HG02759 (cell line): ENCODE measurements around the gene ASIC1.

Experiments
- ATAC-seq: cut with Tn5 transposase; IDR thresholded peaks from one replicate; pipeline ENCODE4 v1.9.1; 2021; ENCODE audit warnings: mild to moderate bottlenecking, moderate library complexity; ENCODE audit not compliant: unreplicated experiment

ASIC1 gene

DNA sequence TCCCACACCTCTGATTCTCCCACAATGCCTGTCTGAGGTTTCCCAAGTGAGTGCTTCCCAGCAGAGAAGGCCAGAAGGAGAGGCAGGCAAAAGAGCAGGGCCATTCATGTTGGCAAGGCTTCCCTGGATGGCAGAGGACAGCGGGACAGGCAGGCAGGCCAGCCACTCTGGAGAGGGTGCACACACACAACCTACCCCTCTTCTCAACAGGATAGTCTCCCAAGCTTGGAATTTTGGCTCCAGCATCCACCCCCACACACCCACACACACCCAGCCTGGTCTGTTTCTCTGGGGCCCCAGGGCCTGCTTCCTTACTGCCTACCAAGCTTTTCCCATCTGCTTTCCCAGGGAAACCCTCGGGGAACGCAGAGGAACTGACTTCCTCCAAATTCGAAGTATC lies 16.7 kb upstream of the ASIC1 start:
- no peak for ATAC-seq

DNA sequence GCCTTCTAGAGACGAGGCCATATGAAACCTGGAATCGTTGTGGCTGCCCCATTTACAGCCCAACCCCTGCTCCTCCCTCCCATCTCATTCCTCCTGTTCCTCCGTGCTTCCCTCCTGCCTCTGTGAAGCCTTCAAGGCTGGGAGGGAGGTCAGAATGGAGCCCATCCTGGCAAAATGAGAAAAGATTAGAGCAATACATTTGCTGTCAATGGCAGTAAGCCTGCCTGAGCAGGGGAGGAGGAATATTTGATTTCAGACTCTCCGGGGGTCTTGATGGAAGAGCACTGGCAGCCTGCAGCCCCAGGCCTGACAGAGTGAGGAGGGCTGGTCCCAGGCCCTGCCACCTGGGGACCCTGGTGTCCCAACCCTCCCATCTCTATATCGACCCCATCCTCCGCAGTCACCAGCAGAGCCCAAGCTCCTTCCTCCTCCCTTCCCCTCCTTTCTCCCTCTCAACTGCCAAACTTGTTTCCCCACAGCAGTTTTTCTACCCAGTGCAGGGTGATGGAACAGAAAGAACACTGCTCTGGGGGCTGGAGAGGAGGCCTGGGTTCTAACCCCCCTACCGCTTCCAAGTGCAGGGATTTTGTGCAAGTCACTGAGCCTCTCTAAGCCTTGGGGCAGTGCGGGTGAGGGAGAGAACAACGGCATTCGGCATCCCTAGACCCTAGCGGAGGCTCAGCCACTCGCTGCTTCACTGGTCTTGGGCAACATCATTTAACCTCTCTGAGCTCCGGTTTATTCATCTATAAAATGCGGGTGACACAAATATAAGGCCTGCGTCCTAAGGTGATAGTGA lies 16.1 kb upstream of the ASIC1 start:
- no peak for ATAC-seq

DNA sequence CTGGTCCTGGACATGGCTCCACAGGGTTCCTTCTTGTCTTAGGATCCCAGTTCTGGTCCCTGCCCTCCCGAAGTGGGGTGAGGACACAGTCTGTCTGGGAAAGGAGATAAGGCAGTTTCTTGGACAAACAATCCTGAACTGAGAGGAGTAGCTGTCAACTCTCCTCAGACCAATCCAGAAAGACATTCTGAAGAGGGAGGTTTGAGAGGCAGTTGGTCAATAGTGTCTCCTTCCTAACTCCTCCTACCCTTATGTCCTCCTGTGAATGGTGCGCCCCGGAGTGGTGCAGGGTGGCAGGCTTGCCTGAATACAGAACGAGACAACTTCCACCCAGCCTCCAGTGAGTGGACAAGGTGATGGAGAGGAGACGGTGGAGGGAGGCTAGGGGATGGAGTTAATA lies 15.4 kb upstream of the ASIC1 start:
- no peak for ATAC-seq

DNA sequence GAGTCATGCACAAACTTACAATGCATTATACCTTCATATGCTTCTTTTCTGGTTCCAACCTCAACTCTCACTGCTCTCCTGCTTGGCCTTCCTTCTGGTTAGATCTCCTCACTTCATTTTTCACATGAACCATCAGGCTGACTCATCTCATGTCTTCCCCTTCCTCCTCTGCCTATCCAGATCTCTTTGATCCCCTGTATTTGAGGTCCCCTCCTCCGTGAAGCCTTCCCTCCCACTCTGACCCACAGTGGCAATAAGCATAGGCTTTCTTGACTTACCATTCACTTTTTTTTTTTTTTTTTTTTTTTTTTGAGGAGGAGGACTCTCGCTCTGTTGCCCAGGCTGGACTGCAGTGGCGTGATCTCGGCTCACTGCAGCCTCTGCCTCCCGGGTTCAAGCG lies 14.7 kb upstream of the ASIC1 start:
- no peak for ATAC-seq

DNA sequence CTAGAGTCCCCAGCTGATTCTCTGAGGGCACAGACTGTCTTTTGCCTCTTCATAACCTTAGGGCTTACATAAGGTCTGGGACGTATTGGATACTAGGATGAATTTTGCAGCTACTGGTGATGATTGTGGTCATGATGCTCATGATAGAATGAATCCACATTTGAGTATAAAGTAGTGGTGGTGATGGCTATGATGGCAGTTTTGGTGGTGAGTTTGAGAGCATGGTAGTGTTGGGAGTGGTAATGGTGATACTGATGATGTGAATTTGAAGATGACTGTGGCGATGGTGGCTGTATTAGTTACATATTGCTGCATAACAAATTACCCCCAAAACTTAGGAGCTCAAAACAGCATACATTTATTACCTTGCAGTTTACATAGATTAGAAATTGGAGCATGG lies 14.1 kb upstream of the ASIC1 start:
- no peak for ATAC-seq

DNA sequence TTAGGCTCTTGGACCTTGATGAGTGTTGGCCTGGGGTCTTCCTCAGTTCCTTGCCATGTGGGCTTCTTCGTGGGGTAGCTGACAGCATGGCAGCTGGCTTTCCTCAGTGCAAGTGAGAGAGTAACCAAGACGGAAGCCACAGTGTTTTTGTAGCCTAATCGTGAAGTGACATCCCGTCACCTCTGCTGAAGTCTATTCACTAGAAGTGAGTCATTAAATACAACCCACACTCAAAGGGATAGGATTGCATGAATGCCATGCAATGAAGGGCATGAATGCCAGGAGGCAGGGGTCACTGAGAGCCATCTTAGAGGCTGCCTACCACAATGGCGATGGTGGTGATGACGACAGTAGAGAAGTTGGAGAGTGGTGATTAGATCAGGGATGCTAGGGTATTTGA lies 13.5 kb upstream of the ASIC1 start:
- ATAC-seq = no peak

DNA sequence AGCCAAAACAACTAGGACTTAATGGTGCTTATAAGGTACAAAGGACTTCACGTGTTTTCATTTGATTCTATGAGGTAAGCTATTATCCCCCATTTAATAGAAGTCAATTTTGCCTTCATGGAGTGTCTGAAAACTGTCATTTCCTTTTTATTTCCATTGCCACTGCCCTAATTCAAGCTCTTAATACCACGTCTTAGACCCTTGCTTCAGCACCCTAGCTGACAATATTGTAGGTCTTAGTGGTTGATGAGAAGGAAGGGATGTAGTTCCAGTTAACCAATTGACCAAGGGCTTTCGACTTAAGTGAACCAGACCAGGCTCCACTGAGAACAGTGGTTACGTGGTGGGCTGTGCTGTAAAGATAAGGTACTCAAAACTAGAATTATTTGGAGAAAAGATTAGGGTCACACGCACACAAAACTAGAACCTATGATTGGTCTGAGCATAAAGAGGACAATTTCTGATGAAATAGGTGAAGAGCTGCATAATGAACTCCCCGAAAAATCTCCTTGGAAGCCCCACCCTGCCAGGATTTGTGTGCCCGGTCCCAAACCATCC lies 9.6 kb upstream of the ASIC1 start:
- no peak for ATAC-seq

DNA sequence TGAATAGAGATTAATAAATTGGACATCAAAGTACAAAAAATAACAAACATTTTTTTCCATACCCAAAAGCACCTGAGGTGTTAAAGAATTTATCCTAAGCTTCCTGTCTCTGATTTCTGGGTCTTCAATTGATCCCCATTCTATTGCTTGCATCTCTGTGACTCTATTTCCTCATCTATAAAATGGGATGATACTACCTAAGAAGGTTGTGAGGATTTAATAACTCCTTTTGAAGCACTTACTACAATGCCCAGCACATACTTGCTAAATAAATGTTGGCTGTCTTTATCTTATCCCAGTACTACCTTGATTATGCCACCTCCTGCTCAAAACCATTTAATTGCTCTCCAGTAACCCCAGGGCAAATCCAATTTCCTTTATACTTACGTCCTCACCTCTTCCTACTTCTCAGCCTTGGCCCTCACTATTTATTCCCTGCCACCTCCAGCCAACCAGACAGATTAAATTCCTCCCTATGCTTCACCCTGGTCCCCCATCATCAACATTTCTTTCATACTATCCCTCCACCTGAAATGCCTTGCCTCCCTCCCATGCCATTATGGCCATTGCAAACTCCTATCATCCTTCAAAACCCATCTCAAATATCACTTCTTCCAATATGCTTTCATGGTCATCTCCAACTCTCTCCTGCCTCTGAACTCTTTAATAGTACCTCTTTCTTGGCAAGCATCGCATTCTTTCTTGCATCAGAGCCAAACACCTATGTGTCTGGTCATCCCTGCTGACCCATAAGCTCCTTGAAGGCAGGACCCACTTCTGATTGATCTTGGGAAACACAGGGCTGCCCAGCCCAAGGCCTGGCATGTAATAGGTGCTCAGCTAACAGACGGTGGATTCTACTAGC lies 7.9 kb upstream of the ASIC1 start:
- ATAC-seq = no peak

DNA sequence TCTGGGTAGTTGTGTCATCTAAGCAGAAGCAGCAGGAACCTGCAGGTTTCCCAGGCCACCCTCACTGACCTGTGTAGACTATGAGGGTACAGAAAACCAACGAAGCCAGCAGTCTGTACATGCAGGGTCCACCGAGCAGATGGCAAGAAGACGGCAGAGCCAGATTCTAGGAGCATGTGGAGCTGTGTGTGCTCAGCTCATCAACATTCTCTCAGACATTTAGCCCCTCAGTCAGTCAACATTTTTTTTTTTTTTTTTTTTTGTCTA lies 7.3 kb upstream of the ASIC1 start:
- ATAC-seq = no peak

DNA sequence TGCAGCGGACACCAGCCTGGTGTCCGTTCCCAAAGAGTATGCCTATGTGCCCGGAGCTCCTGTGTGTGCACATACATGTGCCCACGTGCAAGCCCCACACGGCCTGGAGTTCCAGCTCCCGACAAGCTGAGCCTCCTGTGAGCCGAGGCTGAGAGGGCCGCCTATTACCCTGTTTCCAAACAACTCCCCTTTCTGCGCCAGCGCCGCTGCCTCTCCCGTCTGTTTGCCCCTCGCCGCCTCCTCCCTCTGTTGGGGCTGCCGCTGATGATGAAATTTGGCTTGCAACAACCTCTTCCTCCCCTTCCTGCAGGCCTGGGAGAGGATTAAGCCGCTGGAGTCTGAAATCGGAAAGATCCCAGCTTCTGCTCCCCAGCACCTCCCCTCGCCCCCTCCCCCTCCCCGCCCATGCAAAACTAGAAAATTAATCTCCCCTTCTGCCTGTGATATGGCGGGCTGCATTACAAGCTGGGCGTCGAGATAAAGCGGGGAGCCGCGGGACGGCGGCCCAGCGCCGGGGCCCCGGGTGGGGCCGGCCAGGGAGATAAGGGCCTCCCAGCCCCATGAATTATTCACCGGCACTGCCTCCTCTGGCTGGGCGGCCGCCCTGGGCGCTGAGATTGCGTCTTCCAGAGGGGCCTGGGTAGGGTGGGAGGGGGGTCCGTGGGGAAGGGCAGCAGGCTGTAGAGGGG lies 6.8 kb upstream of the ASIC1 start:
- ATAC-seq = no peak

DNA sequence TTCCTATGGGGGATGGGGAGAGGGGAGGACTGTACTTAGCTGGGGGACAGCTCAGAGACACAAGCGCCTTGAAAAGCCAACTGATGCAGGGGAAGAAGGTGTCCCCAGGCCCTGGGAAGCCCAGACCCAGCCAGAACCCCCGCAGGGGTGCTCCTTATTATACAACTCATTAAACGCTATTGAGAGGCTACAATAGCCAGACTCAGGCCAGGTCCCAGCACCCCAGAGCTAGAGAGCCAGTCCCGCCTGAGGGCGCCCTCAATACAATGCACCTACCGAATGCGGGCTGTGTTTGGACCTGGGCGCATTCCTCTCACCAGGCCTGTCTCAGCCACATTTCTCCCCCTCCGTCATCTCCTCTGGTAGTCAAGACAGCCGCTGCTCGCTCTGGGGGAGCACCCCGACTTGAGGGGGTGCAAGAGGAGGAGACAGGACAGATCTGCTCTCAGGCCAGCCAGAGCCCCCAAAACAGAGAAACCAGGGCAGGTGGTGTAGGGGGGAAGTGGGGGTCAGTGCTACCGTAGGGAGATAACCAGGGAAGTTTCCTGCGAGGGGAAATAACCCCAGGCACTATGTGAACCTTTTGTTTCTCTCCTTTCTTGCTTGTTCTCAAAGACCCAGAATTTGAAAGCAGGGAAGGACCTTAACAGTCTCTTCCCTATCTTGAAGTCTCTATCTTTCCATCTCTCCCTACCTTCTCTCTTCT lies 6.1 kb upstream of the ASIC1 start:
- ATAC-seq = no peak

DNA sequence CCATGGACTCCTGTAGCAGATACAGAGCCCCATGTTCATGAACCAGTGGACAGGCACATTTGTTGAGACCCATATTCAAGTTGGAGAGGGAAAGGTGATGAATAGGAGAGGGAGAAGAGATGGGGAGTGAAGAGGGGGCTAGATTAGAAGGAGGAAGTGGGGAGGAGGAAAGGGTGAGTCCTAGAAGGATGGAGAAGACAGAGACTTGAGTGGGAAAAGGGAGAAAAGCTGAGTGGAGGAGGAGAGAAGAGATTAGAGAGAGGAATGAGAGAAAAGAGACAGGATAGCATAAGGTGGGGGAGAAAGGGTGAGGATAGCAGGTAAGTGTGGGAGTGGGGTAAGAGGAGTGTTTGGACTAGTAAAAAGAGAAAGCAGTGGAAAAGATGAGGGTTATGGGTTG lies 4.9 kb upstream of the ASIC1 start:
- no peak for ATAC-seq

DNA sequence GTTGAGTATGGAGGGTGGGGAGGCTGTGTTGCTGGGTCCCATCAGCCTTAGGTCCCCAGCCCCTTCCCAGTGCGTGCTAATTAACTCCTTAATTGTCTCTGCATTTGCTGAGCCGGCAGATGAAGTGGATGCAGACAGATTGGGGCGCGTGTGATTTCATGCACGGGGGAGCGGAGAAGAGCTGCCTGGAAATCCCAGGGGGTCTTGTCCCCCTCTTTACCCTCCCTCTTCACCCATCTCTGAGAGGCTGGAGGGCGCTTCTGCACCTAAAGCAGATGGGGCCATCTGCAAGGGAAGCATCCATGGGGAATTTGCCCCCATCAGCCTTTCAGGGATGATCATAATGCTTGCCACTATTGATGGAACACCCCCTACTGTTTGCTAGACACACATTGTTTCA lies 4.4 kb upstream of the ASIC1 start:
- no peak for ATAC-seq

DNA sequence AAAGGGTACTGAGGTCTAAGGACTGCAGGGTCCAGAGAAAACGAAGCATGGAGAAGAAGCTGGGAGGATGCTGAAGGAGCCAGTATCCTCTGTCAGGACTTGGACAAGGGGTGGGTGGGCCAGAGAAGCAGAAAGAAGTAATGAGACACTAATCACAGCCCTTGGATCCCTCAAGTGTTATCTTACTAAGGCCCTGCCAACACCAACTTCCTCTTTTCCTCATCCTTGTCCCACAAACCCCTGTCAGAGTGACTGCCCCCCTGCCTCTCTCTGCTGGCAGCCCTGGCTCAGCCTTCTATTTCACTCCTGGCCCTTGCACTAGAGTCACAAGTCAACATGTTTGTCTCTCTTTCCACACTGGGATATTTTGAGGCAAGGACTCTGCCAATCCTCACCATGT lies 3.8 kb upstream of the ASIC1 start:
- no peak for ATAC-seq

DNA sequence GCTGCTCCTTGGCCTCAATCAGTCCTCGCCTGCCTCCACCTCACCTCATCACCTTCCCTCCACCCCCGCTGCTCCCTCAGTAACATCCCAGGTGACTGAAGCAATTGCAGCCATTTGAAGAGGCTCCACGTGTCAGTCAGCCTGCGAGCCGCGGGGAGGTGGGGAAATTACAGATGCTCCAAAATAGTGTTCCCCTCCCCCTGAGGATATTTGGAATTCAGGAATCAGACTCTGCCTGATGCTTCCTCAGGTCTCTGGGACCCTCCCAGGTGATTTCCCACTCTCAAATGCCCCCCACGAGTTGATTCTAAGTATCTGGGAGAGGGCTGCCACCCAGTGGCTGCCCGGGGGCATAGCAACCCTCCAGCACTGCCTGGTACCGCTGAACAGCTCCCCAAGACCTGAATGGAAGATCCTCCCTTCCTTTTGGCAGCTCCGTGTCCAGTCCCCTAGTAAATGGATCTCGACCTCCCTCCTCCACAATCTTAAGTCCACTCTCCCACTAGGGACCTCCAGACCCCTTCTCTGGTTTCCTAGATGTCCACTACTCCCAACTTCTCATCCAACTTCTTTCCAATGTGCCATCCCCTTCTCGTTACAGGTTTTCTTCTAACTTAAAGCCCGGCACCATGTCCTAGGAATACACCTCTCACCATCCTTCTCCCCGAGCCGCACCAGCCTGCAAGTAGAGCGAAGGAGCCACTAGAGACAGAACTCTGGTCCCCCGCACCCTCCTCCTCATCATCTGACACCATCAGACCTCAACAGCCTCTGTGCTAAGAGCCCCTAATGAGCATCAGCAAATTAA lies 1.4 kb upstream of the ASIC1 start:
- ATAC-seq = no peak

DNA sequence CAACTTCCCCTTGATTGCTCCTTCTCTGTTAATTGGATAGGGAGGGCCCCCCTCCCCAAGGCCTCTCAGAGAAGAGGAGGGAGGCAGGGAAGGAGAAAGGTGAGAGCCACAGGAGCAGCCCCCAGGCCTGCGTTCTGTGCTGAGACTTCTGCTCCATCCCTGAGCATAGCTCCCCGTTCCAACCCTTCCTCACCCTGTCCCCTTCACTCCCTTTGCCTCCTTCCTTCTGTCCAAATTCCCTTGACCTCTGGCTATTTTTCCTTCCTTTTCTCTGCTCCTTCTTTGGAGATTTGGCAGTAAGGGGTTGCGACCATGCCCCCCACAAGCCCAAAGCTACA lies 788 bp upstream of the ASIC1 start:
- no peak for ATAC-seq

DNA sequence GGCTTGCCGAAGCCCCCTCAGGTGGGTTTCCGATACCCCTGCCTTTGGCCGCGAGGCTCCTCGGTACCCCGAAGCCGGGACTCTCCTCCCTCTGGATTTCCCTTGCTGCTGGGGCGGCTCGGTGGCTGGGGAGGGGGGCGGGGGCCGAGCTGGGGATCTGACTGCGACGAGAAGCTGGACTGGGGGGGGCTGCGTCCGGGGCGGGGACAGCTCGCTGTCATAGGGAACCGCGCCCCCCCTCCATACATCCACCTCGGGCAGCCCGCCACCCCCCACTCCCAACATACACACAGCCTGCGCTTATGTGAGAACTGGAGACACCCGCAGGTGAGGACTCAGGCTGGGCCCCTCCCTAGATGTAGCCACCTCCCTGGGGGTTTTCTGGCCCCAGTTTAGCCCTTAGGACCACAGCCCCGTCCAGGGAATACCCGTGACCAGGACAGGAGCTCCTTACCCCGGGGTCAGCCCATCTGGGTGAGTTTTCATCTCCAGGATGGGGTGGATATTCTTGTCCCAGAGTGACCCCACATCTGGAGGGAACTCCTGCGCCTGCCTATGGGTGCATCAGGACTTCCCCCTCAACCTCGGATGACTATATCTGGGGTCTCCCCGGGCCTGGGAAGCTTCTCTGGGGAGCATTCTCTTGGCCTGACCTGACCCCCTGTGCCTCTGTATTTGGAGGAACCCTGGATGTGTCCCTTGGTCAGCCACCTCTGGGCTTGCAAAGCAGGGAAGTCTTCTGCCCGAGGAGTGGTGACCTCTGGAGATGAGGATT lies 687 bp downstream of the ASIC1 start:
- ATAC-seq = no peak

DNA sequence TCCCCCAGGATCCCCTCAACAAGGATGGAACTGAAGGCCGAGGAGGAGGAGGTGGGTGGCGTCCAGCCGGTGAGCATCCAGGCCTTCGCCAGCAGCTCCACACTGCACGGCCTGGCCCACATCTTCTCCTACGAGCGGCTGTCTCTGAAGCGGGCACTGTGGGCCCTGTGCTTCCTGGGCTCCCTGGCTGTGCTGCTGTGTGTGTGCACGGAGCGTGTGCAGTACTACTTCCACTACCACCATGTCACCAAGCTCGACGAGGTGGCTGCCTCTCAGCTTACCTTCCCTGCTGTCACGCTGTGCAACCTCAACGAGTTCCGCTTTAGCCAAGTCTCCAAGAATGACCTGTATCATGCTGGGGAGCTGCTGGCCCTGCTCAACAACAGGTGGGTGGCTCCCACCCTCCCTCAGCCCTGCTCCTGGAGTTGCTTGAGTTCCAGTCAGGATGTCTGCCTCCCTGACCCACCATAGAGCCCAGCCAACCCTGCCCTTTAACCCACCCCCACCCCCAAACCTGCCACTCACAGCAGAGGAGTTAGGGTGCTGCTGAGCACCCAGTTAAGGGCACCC lies 1.4 kb downstream of the ASIC1 start:
- ATAC-seq = no peak

DNA sequence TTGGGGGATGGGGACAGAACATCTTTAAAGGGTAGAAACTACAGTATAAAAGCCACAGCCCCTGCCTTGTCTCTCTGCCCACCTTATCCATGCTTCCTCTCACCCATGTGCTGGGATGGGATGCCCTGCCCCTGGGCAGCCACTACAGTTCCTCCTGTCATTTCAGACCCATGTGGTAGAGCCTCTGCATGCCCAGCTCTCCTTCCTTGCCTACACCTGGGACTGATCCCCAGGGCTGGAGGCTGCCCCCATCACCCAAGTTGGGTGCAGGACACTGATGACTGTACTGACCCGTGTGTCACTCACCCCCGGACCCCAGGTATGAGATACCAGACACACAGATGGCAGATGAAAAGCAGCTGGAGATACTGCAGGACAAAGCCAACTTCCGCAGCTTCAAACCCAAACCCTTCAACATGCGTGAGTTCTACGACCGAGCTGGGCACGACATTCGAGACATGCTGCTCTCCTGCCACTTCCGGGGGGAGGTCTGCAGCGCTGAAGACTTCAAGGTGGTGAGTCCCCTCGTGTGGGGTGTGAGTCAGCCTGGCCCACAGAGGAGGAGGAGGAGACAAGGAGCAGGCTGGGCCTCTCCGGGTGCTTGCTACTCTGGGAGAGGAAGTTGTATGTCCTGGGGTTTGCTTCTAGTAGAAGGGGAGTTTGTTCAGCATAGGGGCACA lies 2.2 kb downstream of the ASIC1 start:
- no peak for ATAC-seq
